HepG2 (cell line): ENCODE results near the gene PKLR. TPM values are rescaled to one million over a fixed set of nuclear protein-coding genes. Genes with fewer than 3 reads are reported as not detected.

ENCODE experiments used
- ARNT2 ChIP-seq: sonication (generic); formaldehyde crosslinking; IDR thresholded peaks from 2 replicates; pipeline ENCODE4 v1.8.0; 2022; ENCODE audit warnings: mild to moderate bottlenecking, low read depth, missing genetic modification reagents, moderate library complexity
- CCDC6 ChIP-seq: sonication (generic); formaldehyde crosslinking; IDR thresholded peaks from 2 replicates; pipeline ENCODE4 v1.8.1; 2022; ENCODE audit warnings: mild to moderate bottlenecking, missing genetic modification reagents, moderate library complexity
- GLI4 ChIP-seq: sonication (generic); formaldehyde crosslinking; IDR thresholded peaks from 2 replicates; pipeline ENCODE4 v1.5.1; 2020; ENCODE audit warnings: missing genetic modification reagents, mild to moderate bottlenecking, moderate library complexity, borderline replicate concordance
- HMGXB3 ChIP-seq: sonication (generic); formaldehyde crosslinking; IDR thresholded peaks from 2 replicates; pipeline ENCODE4 v1.4.0; 2020; ENCODE audit warnings: missing genetic modification reagents, borderline replicate concordance
- HNF1A ChIP-seq, 2 experiments: sonication (generic) in 1 of 2; formaldehyde crosslinking in 1 of 2; IDR thresholded peaks; 2 replicates each; pipeline versions ENCODE4 v1.4.0 to v1.6.1; 2016 to 2020; ENCODE audit warnings: borderline replicate concordance in 1 of 2, low read depth in 1 of 2, mild to moderate bottlenecking in 1 of 2, missing genetic modification reagents in 1 of 2
- KDM5A ChIP-seq: fragments of 200-600 bp; sonication (generic); IDR thresholded peaks from 2 replicates; pipeline ENCODE4 v1.7.0; 2018; ENCODE audit warnings: antibody characterized with exemption, mild to moderate bottlenecking, low read length, borderline replicate concordance
- MLLT10 ChIP-seq: sonication (generic); formaldehyde crosslinking; IDR thresholded peaks from 2 replicates; pipeline ENCODE4 v1.4.0; 2020; ENCODE audit warnings: missing genetic modification reagents
- NR2C2 ChIP-seq: sonication (generic); formaldehyde crosslinking; IDR thresholded peaks from 2 replicates; pipeline ENCODE4 v1.4.0; 2020; ENCODE audit warnings: missing genetic modification reagents, mild to moderate bottlenecking, moderate library complexity, borderline replicate concordance
- PAX8 ChIP-seq: sonication (generic); formaldehyde crosslinking; IDR thresholded peaks from 2 replicates; pipeline ENCODE4 v1.8.0; 2022; ENCODE audit warnings: mild to moderate bottlenecking, missing genetic modification reagents, borderline replicate concordance
- ZNF296 ChIP-seq: sonication (generic); formaldehyde crosslinking; conservative IDR thresholded peaks from 2 replicates; pipeline ENCODE4 v1.5.0; 2020; ENCODE audit warnings: mild to moderate bottlenecking, missing genetic modification reagents
- ZNF30 ChIP-seq: sonication (generic); formaldehyde crosslinking; IDR thresholded peaks from 2 replicates; pipeline ENCODE4 v1.5.0; 2020; ENCODE audit warnings: mild to moderate bottlenecking, missing genetic modification reagents
- ZNF496 ChIP-seq: sonication (generic); formaldehyde crosslinking; IDR thresholded peaks from 2 replicates; pipeline ENCODE4 v1.8.1; 2023; ENCODE audit warnings: mild to moderate bottlenecking, moderate library complexity, missing genetic modification reagents; ENCODE audit not compliant: insufficient replicate concordance
- polyA plus RNA-seq, 8 experiments: library from polyadenylated mRNA; depleted of rRNA in 3 of 8; stranded (reverse) in 7 of 8; unstranded in 1 of 8; fragments of >200 nt; fragmentation: Illumina TruSeq in 4 of 8; extraction: Trizol in 4 of 8; gene quantifications; 2 replicates each; pipeline versions ENCODE4 v1.2.1 to v1.2.3, GENCODE V29; 2011 to 2016; ENCODE audit warnings: low read depth in 4 of 8, missing spikeins in 1 of 8, mixed read lengths in 1 of 8; ENCODE audit not compliant: insufficient read depth in 1 of 8
- total RNA-seq, 5 experiments: library from RNA; depleted of rRNA; stranded (reverse); fragments of >200 nt; fragmentation: Illumina TruSeq; extraction: Trizol; gene quantifications; 2 replicates each; pipeline ENCODE4 v1.2.3, GENCODE V29; 2016; ENCODE audit warnings: low read depth in 1 of 5
- TF ChIP-seq, protein P1 (sequence below): IDR thresholded peaks from 2 replicates; pipeline ENCODE4 v1.6.1; 2012; ENCODE audit warnings: inconsistent platforms

PKLR gene
- total and polyA plus RNA-seq, 2 of the 13 experiments (the other 11 are each of a cell fraction or from before 2014, with no cell fraction given) = 10.3 to 29.3 TPM

GRCh38 chr1:155273343-155274245 lies 27.6 kb downstream of the PKLR start, which contains the start of gene CLK2 (continued):
- TF ChIP-seq CCDC6 (CRISPR knock-in tag) (no peak; the same call in 1 of the 2 replicates), HNF1A (IDR thresholded peaks at IDR 0.05; ENCODE audit: low read depth) (no peak), HNF1A (CRISPR knock-in tag; IDR thresholded peaks at IDR 0.05; ENCODE audit: borderline replicate concordance) (peak; percentile 71; the same call in 1 of the 2 replicates), PAX8 (CRISPR knock-in tag) (no peak), NR2C2 (peak; percentile 84), GLI4 (CRISPR knock-in tag) (no peak), ZNF30 (CRISPR knock-in tag) (0 out of 2 replicates have a peak, but pooled peaks have one; percentile 26), ARNT2 (CRISPR knock-in tag) (peak; percentile 63; the same call in 1 of the 2 replicates), ZNF496 (CRISPR knock-in tag) (no peak), HMGXB3 (peak; percentile 94), KDM5A (no peak; the same call in 1 of the 2 replicates), ZNF296 (CRISPR knock-in tag) (no peak), MLLT10 (no peak)
- TF ChIP-seq, protein P1, sequence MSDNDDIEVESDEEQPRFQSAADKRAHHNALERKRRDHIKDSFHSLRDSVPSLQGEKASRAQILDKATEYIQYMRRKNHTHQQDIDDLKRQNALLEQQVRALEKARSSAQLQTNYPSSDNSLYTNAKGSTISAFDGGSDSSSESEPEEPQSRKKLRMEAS = peak; percentile 98
